GM12878 (cell line): ENCODE data around the gene PRKAG2. TPM values are rescaled to one million over a fixed set of nuclear protein-coding genes. Genes with fewer than 3 reads are reported as not detected.

Source experiments
- ATAC-seq: fragments of 200-7000 bp; cut with Tn5 transposase; 3 replicates; pipeline ENCODE4 v1.9.1; 2020; ENCODE audit warnings: mild to moderate bottlenecking, moderate library complexity
- BruUV-seq: library from RNA; stranded (reverse); fragments of 400-500 nt; replicated peaks from 2 replicates; lab custom pipeline; 2021; lab: Mats Ljungman, UMichigan
- CTCF ChIA-PET: fragments of 300-600 bp; sonication (Branson Sonifier 250); formaldehyde crosslinking; extraction: SDS; loops from one replicate; lab custom pipeline; 2021; ENCODE audit warnings: inconsistent platforms; lab: Yijun Ruan, JAX
- POLR2A ChIA-PET: fragments of 350-600 bp; formaldehyde crosslinking; extraction: SDS; loops from one replicate; lab custom pipeline; 2021; ENCODE audit warnings: inconsistent platforms; lab: Charles Lee
- RAD21 ChIA-PET: fragments of 300-600 bp; sonication (Branson Sonifier 250); formaldehyde crosslinking; loops from one replicate; lab custom pipeline; 2023; ENCODE audit warnings: antibody characterized with exemption; ENCODE audit not compliant: unreplicated experiment; lab: Charles Lee
- SMC1A ChIA-PET: fragments of 300-600 bp; sonication (Branson Sonifier 250); formaldehyde crosslinking; loops from one replicate; lab custom pipeline; 2023; ENCODE audit not compliant: unreplicated experiment, uncharacterized antibody; lab: Charles Lee
- DNase-seq: peaks from one replicate; pipeline ENCODE4 v3.0.0-alpha.2; 2011; ENCODE audit warnings: low read depth, low spot score
- FAIRE-seq: peaks from 3 replicates; lab custom pipeline; 2011; peaks lifted over from hg19 to GRCh38; lab: Jason Lieb, UNC
- H2AFZ ChIP-seq: 2 replicates; pipeline ENCODE4 v1.6.0; 2011; ENCODE audit warnings: low read depth, low read length, control low read depth; ENCODE audit not compliant: control insufficient read depth
- H3K27ac ChIP-seq: 2 replicates; pipeline ENCODE4 v1.5.1; 2011; ENCODE audit warnings: control low read depth; ENCODE audit not compliant: control insufficient read depth, insufficient read depth
- H3K27me3 ChIP-seq, 2 experiments: replicated peaks in 1 of 2; 2 replicates each; pipeline versions ENCODE4 v1.6.0 to v1.6.1; 2011; ENCODE audit warnings: low read length in 1 of 2; ENCODE audit not compliant: control insufficient read depth in 2 of 2, insufficient read depth in 2 of 2
- H3K36me3 ChIP-seq, 2 experiments: 2 replicates each; pipeline ENCODE4 v1.5.1; 2011; ENCODE audit warnings: low read length in 1 of 2; ENCODE audit not compliant: control insufficient read depth in 2 of 2, insufficient read depth in 2 of 2
- H3K4me1 ChIP-seq: 2 replicates; pipeline ENCODE4 v1.6.1; 2011; ENCODE audit warnings: mild to moderate bottlenecking, low read length, moderate library complexity, mixed read lengths; ENCODE audit not compliant: control insufficient read depth, insufficient read depth
- H3K4me2 ChIP-seq: 2 replicates; pipeline ENCODE4 v1.6.0; 2011; ENCODE audit warnings: control low read depth; ENCODE audit not compliant: control insufficient read depth, insufficient read depth
- H3K4me3 ChIP-seq: fragments of 200-600 bp; sonication (generic); 2 replicates; pipeline ENCODE4 v1.5.1; 2016
- H3K79me2 ChIP-seq: 2 replicates; pipeline ENCODE4 v1.6.0; 2011; ENCODE audit warnings: low read length; ENCODE audit not compliant: control insufficient read depth, insufficient read depth
- H3K9ac ChIP-seq: 2 replicates; pipeline ENCODE4 v1.8.0; 2011; ENCODE audit warnings: low read length, control low read depth, mixed read lengths; ENCODE audit not compliant: control insufficient read depth, insufficient read depth
- H3K9me3 ChIP-seq: replicated peaks from 3 replicates; pipeline ENCODE4 v1.5.1; 2011; ENCODE audit warnings: mild to moderate bottlenecking, low read length; ENCODE audit not compliant: control insufficient read depth, insufficient read depth
- H4K20me1 ChIP-seq: 2 replicates; pipeline ENCODE4 v1.6.0; 2011; ENCODE audit not compliant: control insufficient read depth, insufficient read depth
- BMI1 ChIP-seq: fragments of 450-650 bp; IDR thresholded peaks from 2 replicates; pipeline ENCODE4 v1.6.1; 2016; ENCODE audit warnings: mild to moderate bottlenecking, moderate library complexity, borderline replicate concordance
- CHD2 ChIP-seq: IDR thresholded peaks from 2 replicates; pipeline ENCODE4 v1.6.1; 2011; ENCODE audit warnings: low read depth, low read length, improper control_type of control experiment, borderline replicate concordance
- CHD4 ChIP-seq: fragments of 200-600 bp; sonication (generic); IDR thresholded peaks from 2 replicates; pipeline ENCODE4 v1.6.1; 2016; ENCODE audit warnings: mild to moderate bottlenecking
- FOXK2 ChIP-seq: fragments of 450-650 bp; IDR thresholded peaks from 2 replicates; pipeline ENCODE4 v1.6.1; 2017; ENCODE audit warnings: mild to moderate bottlenecking, moderate library complexity
- NBN ChIP-seq: fragments of 450-650 bp; IDR thresholded peaks from 2 replicates; pipeline ENCODE4 v1.6.1; 2016
- RELB ChIP-seq: fragments of 450-650 bp; IDR thresholded peaks from 2 replicates; pipeline ENCODE4 v1.6.1; 2017; ENCODE audit warnings: low read depth, mild to moderate bottlenecking, moderate library complexity
- SPI1 ChIP-seq: IDR thresholded peaks from 2 replicates; pipeline ENCODE4 v1.6.1; 2011; ENCODE audit warnings: low read depth, mild to moderate bottlenecking, low read length, moderate library complexity, borderline replicate concordance; ENCODE audit not compliant: insufficient read depth
- SREBF2 ChIP-seq: IDR thresholded peaks from 2 replicates; pipeline ENCODE4 v1.6.1; 2012; ENCODE audit warnings: mild to moderate bottlenecking, low read length
- SUZ12 ChIP-seq: fragments of 200-600 bp; sonication (generic); IDR thresholded peaks from one replicate; pipeline ENCODE4 v1.6.1; 2018; ENCODE audit warnings: antibody characterized with exemption, mild to moderate bottlenecking; ENCODE audit not compliant: unreplicated experiment
- ZNF687 ChIP-seq: fragments of 450-650 bp; IDR thresholded peaks from 2 replicates; pipeline ENCODE4 v1.6.1; 2017; ENCODE audit warnings: mild to moderate bottlenecking, moderate library complexity
- WGBS: methylation state at CpG from one replicate; pipeline ENCODE4 v1.1.6; 2016; ENCODE audit warnings: low lambda C conversion rate; ENCODE audit not compliant: insufficient replicate concordance, insufficient coverage; ENCODE audit errors: missing lambda C conversion rate; 5-methylcytosine and 5-hydroxymethylcytosine counted together
- in situ Hi-C: fragments of 300-500 bp; cut with MboI; formaldehyde crosslinking; loops from 9 replicates; pipeline ENCODE4 v1.14.3; 2018; ENCODE audit warnings: mixed read lengths
- intact Hi-C: fragments of 100-400 bp; cut with micrococcal nuclease; formaldehyde crosslinking; loops from one replicate; pipeline ENCODE4 v1.14.2; 2022; ENCODE audit not compliant: unreplicated experiment
- polyA plus RNA-seq, 11 experiments: library from polyadenylated mRNA; depleted of rRNA in 4 of 11; unstranded in 6 of 11; stranded (reverse) in 5 of 11; fragments of >200 nt; fragmentation: Nextera tagmentation in 4 of 11; fragmentation: Illumina TruSeq in 1 of 11; extraction: Ambion mirVana in 4 of 11; extraction: Trizol in 1 of 11; gene quantifications; 1 replicate in 1 of 11; 2 replicates in 10 of 11; pipeline versions ENCODE4 v1.2.1 to v1.2.3, GENCODE V29; 2011 to 2016; ENCODE audit warnings: inconsistent platforms in 2 of 11, missing spikeins in 2 of 11, low read depth in 1 of 11
- total RNA-seq, 4 experiments: library from RNA; depleted of rRNA in 3 of 4; stranded (reverse); fragments of >200 nt in 3 of 4; fragmentation: Illumina TruSeq in 1 of 4; extraction: Trizol in 1 of 4; gene quantifications; 2 replicates each; pipeline versions ENCODE4 v1.2.1 to v1.2.3, GENCODE V29; 2013 to 2021
- TF ChIP-seq, protein P1 (sequence below): IDR thresholded peaks from 2 replicates; pipeline ENCODE4 v1.6.1; 2012; ENCODE audit warnings: low read length, inconsistent platforms
- TF ChIP-seq, protein P2 (sequence below): IDR thresholded peaks from 2 replicates; pipeline ENCODE4 v1.6.1; 2012; ENCODE audit warnings: low read depth, low read length, improper control_type of control experiment

PRKAG2 gene
- total and polyA plus RNA-seq, 10 of the 15 experiments (the other 5 are each of a cell fraction or from before 2014, with no cell fraction given) = 3.4 to 8.9 (median 6.8) TPM

- no peaks in the 10 kb centered on the region for H3K9me3 ChIP-seq
- no peak overlapping the region for H3K27ac ChIP-seq
- intact Hi-C loops (no loop called here), in situ Hi-C loops (no loop called here)
- no peaks in the 10 kb centered on the region for H3K36me3 ChIP-seq
- 69% methylated on average over 2 of the region's 2 CpGs for WGBS
- no peaks in the 10 kb centered on the region for H3K27me3 ChIP-seq
- no peaks in the 10 kb centered on the region for H4K20me1 ChIP-seq
- FAIRE-seq (no peak), ATAC-seq (no peak)
- no peaks in the 10 kb centered on the region for H3K79me2 ChIP-seq
- H3K4me1 ChIP-seq = no peaks in the 10 kb centered on the region
- TF ChIP-seq SUZ12 = no peak
- TF ChIP-seq, protein P1, sequence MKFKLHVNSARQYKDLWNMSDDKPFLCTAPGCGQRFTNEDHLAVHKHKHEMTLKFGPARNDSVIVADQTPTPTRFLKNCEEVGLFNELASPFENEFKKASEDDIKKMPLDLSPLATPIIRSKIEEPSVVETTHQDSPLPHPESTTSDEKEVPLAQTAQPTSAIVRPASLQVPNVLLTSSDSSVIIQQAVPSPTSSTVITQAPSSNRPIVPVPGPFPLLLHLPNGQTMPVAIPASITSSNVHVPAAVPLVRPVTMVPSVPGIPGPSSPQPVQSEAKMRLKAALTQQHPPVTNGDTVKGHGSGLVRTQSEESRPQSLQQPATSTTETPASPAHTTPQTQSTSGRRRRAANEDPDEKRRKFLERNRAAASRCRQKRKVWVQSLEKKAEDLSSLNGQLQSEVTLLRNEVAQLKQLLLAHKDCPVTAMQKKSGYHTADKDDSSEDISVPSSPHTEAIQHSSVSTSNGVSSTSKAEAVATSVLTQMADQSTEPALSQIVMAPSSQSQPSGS = no peak
- TF ChIP-seq, protein P2, sequence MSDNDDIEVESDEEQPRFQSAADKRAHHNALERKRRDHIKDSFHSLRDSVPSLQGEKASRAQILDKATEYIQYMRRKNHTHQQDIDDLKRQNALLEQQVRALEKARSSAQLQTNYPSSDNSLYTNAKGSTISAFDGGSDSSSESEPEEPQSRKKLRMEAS = no peak
- no peak for TF ChIP-seq FOXK2
- TF ChIP-seq ZNF687 = no peak
- no peak for TF ChIP-seq RELB
- TF ChIP-seq SREBF2 = no peak
- TF ChIP-seq BMI1 = no peak
- TF ChIP-seq SPI1 = no peak
- TF ChIP-seq NBN = no peak
- TF ChIP-seq CHD2 = no peak
- TF ChIP-seq CHD4 = no peak
- TF ChIP-seq, all 136 proteins: peak for 0
- BruUV-seq = no TSS peak
- SMC1A ChIA-PET = no interaction called here
- POLR2A ChIA-PET = no interaction called here
- Histone ChIP-seq H3K9ac (no peak overlapping the region), H3K4me3 (no peak overlapping the region), H3K4me2 (no peak overlapping the region), H2AFZ (no peak overlapping the region)
- RAD21 ChIA-PET = no interaction called here
- CTCF ChIA-PET = interaction anchor here (1.0 kb wide), 1 partner anchor 365 kb away, joined by 3 read pairs; no protein-coding TSS in a partner anchor
- DNase-seq = no peak
These were observed 185.5 kb downstream of the PRKAG2 start for GRCh38 chr7:151691449-151691848.
